Muscle of arm (tissue), 14 donors: Measurements from ENCODE around the gene ARPC2. TPM values are rescaled to one million over a fixed set of nuclear protein-coding genes. Genes with fewer than 3 reads are reported as not detected.
"Not testable (repeated sequence)": the region's sequence is repeated elsewhere in the genome, so short reads cannot be mapped to it uniquely, and the experiment has no call there.

Experiments
- DNase-seq: peaks from one replicate; pipeline ENCODE4 v3.0.0-alpha.2; 2013
- long read RNA-seq, 11 donors: transcript quantifications; one replicate each; lab custom pipeline, GENCODE V29; 2026
- polyA plus RNA-seq, 12 donors: library from polyadenylated mRNA; unstranded; fragments of 120-200 nt; gene quantifications; one replicate each; pipeline ENCODE4 v1.2.1, GENCODE V29; 2013; ENCODE audit not compliant: insufficient read length in 12 of 12

Gene ARPC2
- 100 to 1,000 TPM in 11 of 12 donors, not detected in 1; 192 to 390 (median 260) TPM for polyA plus RNA-seq
- long read RNA-seq, donor 1, transcript ARPC2-216 (2 exons, 550 nt), result minor isoform, 11 of 628 reads
- long read RNA-seq, donor 1, transcript ARPC2-201 (10 exons, 1,605 nt), result minor isoform, 11 of 628 reads
- long read RNA-seq, donor 1, transcript ARPC2-202 (11 exons, 1,505 nt), result major isoform, 150 of 628 reads
- long read RNA-seq, donor 1, partial matches to known transcripts, result 447 of 628 reads
- long read RNA-seq, donor 1, other reads (novel, unspliced or antisense), result 0 of 628 reads
- long read RNA-seq, donor 2, transcript ARPC2-201 (10 exons, 1,605 nt), result minor isoform, 14 of 278 reads
- long read RNA-seq, donor 2, transcript ARPC2-202 (11 exons, 1,505 nt), result major isoform, 121 of 278 reads
- long read RNA-seq, donor 2, transcript ARPC2-216 (2 exons, 550 nt), result minor isoform, 12 of 278 reads
- long read RNA-seq, donor 2, partial matches to known transcripts, result 126 of 278 reads
- long read RNA-seq, donor 2, other reads (novel, unspliced or antisense), result 0 of 278 reads
- long read RNA-seq, donor 3, transcript ARPC2-216 (2 exons, 550 nt), result minor isoform, 5 of 131 reads
- long read RNA-seq, donor 3, transcript ARPC2-201 (10 exons, 1,605 nt), result minor isoform, 6 of 131 reads
- long read RNA-seq, donor 3, transcript ARPC2-202 (11 exons, 1,505 nt), result major isoform, 63 of 131 reads
- long read RNA-seq, donor 3, partial matches to known transcripts, result 53 of 131 reads
- long read RNA-seq, donor 3, other reads (novel, unspliced or antisense), result 0 of 131 reads
- long read RNA-seq, donor 4, transcript ARPC2-202 (11 exons, 1,505 nt), result major isoform, 49 of 86 reads
- long read RNA-seq, donor 4, partial matches to known transcripts, result 29 of 86 reads
- long read RNA-seq, donor 4, other reads (novel, unspliced or antisense), result 0 of 86 reads
- long read RNA-seq, donor 5, transcript ARPC2-202 (11 exons, 1,505 nt), result major isoform, 169 of 247 reads
- long read RNA-seq, donor 5, transcript ARPC2-201 (10 exons, 1,605 nt), result minor isoform, 13 of 247 reads
- long read RNA-seq, donor 5, partial matches to known transcripts, result 52 of 247 reads
- long read RNA-seq, donor 5, other reads (novel, unspliced or antisense), result 0 of 247 reads
- long read RNA-seq, donor 6, transcript ARPC2-202 (11 exons, 1,505 nt), result major isoform, 64 of 174 reads
- long read RNA-seq, donor 6, transcript ARPC2-201 (10 exons, 1,605 nt), result minor isoform, 5 of 174 reads
- long read RNA-seq, donor 6, transcript ARPC2-216 (2 exons, 550 nt), result minor isoform, 10 of 174 reads
- long read RNA-seq, donor 6, partial matches to known transcripts, result 88 of 174 reads
- long read RNA-seq, donor 6, other reads (novel, unspliced or antisense), result 0 of 174 reads
- long read RNA-seq, donor 7, transcript ARPC2-202 (11 exons, 1,505 nt), result major isoform, 93 of 160 reads
- long read RNA-seq, donor 7, transcript ARPC2-201 (10 exons, 1,605 nt), result minor isoform, 9 of 160 reads
- long read RNA-seq, donor 7, partial matches to known transcripts, result 52 of 160 reads
- long read RNA-seq, donor 7, other reads (novel, unspliced or antisense), result 0 of 160 reads
- long read RNA-seq, donor 8, transcript ARPC2-201 (10 exons, 1,605 nt), result minor isoform, 17 of 222 reads
- long read RNA-seq, donor 8, transcript ARPC2-202 (11 exons, 1,505 nt), result major isoform, 137 of 222 reads
- long read RNA-seq, donor 8, partial matches to known transcripts, result 62 of 222 reads
- long read RNA-seq, donor 8, other reads (novel, unspliced or antisense), result 0 of 222 reads
- long read RNA-seq, donor 9, transcript ARPC2-201 (10 exons, 1,605 nt), result minor isoform, 9 of 187 reads
- long read RNA-seq, donor 9, transcript ARPC2-216 (2 exons, 550 nt), result minor isoform, 12 of 187 reads
- long read RNA-seq, donor 9, transcript ARPC2-202 (11 exons, 1,505 nt), result major isoform, 95 of 187 reads
- long read RNA-seq, donor 9, partial matches to known transcripts, result 66 of 187 reads
- long read RNA-seq, donor 9, other reads (novel, unspliced or antisense), result 0 of 187 reads
- long read RNA-seq, donor 10, transcript ARPC2-201 (10 exons, 1,605 nt), result minor isoform, 6 of 186 reads
- long read RNA-seq, donor 10, transcript ARPC2-202 (11 exons, 1,505 nt), result major isoform, 140 of 186 reads
- long read RNA-seq, donor 10, partial matches to known transcripts, result 33 of 186 reads
- long read RNA-seq, donor 10, other reads (novel, unspliced or antisense), result 0 of 186 reads
- long read RNA-seq, donor 11, transcript ARPC2-202 (11 exons, 1,505 nt), result major isoform, 145 of 226 reads
- long read RNA-seq, donor 11, transcript ARPC2-201 (10 exons, 1,605 nt), result minor isoform, 14 of 226 reads
- long read RNA-seq, donor 11, partial matches to known transcripts, result 57 of 226 reads
- long read RNA-seq, donor 11, other reads (novel, unspliced or antisense), result 0 of 226 reads

- peak; percentile 98 for DNase-seq
These were observed at the start of gene ARPC2 for GRCh38 chr2:218216674-218217359. Gene ARPC2 (plus strand): TSS chr2:218217189. CDS start chr2:218217471, 282 bp downstream.

DNA sequence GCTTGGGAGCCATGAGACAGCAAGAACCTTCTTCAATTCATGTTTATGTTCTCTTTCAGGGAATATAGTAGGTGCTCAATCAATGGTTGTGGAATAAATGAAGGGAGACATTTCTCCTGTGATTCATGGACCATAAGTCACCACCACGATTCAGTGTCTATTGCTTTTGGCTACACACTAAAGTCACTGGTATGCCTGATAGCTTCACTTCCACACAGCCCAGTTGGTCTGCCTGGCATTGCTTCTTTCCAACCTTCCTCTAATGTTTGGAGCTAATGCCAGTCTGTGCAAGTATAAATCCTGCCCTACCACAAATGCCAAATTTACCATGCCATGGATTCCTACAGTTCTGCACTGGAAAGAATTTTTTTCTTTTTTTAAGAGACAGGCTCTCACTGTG lies 49.0 kb upstream of the ARPC2 start:
- no peak for DNase-seq

DNA sequence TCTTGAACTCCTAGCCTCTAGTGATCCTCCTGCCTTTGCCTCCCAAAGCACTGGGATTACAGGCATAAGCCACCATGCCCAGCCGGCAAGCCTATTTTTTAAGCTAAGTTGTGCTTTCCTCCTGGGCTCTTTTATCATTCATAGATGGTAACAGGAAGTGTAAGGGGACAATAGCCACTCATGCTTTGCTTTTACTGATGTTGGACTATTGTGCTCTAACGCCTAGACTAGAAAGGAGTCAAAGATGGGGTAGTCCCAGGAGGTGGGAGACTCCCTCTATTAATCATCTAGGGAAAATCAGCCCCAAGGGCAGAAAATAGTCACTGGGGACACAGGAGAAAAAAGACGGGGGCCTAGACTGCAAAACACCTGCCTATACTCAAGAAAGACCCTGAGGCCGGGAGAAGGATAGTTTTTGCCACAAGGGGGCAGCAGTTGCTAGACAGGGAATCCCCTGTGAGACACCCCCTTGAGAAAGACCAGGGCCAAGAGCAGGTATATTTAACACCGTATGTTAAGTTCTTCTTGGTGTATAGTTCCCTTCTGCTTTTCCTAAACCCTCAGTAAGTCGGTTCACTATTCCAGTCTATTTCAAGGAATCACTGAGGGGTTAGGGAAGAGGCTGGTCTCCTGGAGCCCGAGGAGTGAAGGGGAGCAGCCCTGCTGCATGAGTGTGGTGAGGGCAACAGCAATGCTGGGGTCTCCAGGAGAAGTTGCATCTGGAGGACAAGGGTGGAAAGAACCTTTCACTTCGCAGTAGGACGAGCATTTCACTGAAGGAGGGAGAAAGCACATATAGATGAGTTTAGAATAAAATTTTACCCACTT lies 48.1 kb upstream of the ARPC2 start:
- DNase-seq, result no peak

- DNase-seq, result no peak
These were observed 47.0 kb upstream of the ARPC2 start for GRCh38 chr2:218169757-218170546.

- not testable (repeated sequence) for DNase-seq
These were observed 45.2 kb upstream of the ARPC2 start for GRCh38 chr2:218171744-218172143.

- no peak for DNase-seq
These were observed 44.1 kb upstream of the ARPC2 start for GRCh38 chr2:218172845-218173244.

DNA sequence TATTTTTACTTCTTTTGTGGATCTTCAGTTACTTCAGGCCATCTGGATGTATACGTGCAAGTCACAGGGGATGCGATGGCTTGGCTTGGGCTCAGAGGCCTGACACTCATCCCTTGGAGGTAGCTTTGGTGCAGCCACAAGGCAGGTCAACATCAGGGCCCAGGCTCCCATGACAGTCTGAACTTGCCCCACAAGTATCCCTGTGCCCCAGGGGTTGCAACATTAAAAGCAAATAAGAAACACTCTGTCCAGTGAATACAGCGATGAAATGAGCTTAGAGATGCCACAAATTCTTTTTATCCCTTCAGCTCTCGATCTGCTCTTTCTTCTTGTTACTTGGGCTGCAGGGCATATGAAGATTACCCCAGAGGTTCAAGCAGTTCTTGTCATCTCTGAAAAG lies 37.2 kb upstream of the ARPC2 start:
- no peak for DNase-seq

DNA sequence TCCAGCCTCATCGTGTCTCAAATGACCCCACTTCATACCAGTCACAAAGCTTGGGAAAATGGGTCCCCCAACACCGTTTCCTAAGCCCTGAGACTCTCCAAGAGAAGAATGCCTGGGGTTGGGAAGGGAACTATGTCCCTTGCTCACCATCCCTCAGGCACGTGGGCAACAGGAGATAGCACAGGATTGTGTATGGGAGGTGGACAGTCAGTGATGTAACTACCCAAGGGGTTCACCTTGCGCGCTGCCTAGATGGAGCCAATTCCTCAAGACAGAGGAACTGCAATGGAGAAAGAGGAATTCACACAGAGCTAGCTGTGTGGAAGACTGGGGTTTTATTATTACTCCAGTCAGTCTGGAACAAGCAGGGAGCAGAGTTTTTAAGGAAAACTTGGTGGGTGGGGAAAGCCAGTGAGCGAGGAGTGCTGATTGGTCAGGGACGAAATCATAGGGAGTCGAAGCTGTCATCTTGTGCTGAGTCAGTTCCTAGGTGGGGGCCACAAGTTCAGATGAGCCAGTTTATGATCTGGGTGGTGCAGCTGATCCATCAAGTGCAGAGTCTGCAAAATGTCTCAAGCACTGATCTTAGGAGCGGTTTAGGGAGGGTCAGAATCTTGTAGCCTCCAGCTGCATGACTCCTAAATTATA lies 36.4 kb upstream of the ARPC2 start:
- DNase-seq, result no peak

DNA sequence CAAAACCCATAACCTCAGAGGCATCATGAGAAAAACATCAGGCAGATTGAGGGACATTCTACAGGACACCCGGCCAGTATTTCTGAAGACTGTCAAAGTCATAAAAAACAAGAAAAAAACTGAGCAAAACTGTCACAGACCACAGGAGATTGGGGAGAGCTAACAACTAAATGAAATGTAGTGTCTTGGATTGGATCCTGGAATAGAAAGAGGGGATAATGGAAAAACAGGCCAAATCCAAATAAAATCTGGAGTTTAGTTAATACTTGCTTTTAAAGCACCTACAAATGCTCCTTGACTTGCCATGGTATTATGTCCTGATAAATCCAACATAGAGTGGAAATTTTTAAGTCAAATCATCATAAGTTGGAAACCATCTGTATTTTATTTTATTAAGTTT lies 32.7 kb upstream of the ARPC2 start:
- peak; percentile 52 for DNase-seq

DNA sequence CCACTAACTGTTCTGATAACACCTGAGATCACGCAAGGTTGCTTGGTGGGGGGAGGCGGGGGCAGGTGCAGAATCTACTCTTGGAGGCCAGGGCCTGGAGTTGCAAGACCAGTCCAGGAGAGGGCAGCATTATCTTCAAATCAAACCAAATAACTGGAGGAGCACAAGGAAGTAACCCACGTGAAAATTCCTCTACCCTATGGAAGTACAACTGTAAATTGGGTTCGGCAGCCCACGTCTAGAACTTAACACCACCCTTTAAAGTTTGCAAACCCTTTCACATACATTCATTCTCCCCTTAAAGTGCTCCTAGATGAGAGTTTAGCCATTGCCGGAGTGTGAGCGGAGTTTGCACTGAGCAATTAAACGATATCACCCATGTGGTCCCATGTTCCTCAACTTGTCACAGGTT lies 30.6 kb upstream of the ARPC2 start:
- DNase-seq, result no peak

DNA sequence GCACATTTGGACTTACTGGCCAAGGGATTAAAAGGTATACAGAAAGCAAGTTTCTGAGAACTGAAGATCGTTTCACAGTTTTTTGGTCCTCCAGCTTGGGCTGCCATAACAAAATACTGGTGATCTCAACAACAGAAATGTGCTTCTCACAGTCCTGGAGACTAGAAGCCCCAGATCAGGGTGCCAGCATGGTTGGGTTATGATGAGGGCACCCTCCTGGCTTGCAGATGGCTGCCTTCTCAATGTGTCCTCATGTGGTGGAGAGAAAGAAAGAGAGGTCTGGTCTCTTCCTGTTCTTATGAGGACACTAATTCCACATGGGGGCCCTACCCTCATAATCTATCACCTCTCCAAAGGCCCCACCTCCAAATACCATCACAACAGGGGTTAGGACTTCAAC lies 30.1 kb upstream of the ARPC2 start:
- no peak for DNase-seq

GRCh38 chr2:218187296-218188015 lies 29.5 kb upstream of the ARPC2 start:
- DNase-seq, result peak; percentile 74

DNA sequence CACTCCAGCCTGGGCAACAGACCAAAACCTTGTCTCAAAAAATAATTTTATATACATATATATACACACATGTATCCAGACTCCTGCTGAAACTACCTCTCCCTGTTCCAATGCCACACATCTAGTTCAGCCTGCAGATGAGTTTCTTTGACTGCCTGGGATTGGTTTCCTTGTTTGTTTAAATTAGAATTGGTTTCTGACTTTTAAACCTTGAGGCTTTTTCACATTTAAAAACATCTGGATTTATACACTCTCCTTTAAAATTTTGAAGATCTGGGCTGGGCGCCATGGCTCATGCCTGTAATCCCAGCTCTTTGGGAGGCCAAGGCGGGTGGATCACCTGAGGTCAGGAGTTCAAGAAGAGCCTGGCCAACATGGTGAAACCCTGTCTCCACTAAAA lies 28.5 kb upstream of the ARPC2 start:
- DNase-seq, result peak; percentile 44

- DNase-seq, result no peak
These were observed 24.0 kb upstream of the ARPC2 start for GRCh38 chr2:218192902-218193430.

- DNase-seq, result no peak
These were observed 23.3 kb upstream of the ARPC2 start for GRCh38 chr2:218193701-218194100.
